Adrenal gland (tissue), 5 donors: ENCODE measurements around the gene MCF2L.

Experiments used
- POLR2A ChIP-seq, 2 donors: fragments of 450-650 bp; IDR thresholded peaks; one replicate each; pipeline ENCODE4 v1.6.1; 2017; ENCODE audit warnings: antibody characterized with exemption in 2 of 2, mild to moderate bottlenecking in 2 of 2, moderate library complexity in 1 of 2
- TF ChIP-seq, protein P1 (sequence below), 6 experiments: fragments of 450-650 bp in 4 of 6; fragments of 200-600 bp in 2 of 6; sonication (generic) in 1 of 6; IDR thresholded peaks; 1 replicate in 5 of 6; 2 replicates in 1 of 6; pipeline versions ENCODE4 v1.5.1 to v1.8.0; 2016 to 2021; ENCODE audit warnings: antibody characterized with exemption in 6 of 6, mild to moderate bottlenecking in 2 of 6, moderate library complexity in 1 of 6
- donor health status: DM: no; HTN: no; CAD: no.

DNA sequence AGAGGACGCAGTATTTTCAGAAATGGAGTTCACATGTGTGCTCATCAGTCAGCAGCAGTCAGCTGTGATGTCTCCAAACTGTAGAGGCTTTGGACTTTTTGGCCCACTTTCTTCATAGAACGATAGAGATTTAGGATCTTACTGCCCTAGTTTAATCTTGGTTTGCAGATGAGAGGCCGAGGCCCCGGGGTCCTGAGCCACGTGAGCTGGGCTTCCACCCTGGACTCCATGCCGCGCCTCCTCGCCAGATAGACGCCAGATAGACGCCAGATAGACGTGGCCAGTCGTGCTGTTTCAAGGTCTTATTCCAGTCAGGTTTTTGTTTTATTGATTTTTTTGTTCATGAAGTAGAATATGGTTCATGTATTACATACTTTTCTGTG is 11.7 kb upstream of the MCF2L start:
- TF ChIP-seq, protein P1, sequence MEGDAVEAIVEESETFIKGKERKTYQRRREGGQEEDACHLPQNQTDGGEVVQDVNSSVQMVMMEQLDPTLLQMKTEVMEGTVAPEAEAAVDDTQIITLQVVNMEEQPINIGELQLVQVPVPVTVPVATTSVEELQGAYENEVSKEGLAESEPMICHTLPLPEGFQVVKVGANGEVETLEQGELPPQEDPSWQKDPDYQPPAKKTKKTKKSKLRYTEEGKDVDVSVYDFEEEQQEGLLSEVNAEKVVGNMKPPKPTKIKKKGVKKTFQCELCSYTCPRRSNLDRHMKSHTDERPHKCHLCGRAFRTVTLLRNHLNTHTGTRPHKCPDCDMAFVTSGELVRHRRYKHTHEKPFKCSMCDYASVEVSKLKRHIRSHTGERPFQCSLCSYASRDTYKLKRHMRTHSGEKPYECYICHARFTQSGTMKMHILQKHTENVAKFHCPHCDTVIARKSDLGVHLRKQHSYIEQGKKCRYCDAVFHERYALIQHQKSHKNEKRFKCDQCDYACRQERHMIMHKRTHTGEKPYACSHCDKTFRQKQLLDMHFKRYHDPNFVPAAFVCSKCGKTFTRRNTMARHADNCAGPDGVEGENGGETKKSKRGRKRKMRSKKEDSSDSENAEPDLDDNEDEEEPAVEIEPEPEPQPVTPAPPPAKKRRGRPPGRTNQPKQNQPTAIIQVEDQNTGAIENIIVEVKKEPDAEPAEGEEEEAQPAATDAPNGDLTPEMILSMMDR (IDR thresholded peaks at IDR 0.05): no peak
- no peak for TF ChIP-seq POLR2A (IDR thresholded peaks at IDR 0.05)
